ENCODE data around the gene TMEM178A. TPM values are rescaled to one million over a fixed set of nuclear protein-coding genes. Genes with fewer than 3 reads are reported as not detected.

Gene TMEM178A
- total and polyA plus RNA-seq, 2 of the 8 experiments (the other 6 are each of a cell fraction or from before 2014, with no cell fraction given), result 11.2 to 14.9 TPM

DNA sequence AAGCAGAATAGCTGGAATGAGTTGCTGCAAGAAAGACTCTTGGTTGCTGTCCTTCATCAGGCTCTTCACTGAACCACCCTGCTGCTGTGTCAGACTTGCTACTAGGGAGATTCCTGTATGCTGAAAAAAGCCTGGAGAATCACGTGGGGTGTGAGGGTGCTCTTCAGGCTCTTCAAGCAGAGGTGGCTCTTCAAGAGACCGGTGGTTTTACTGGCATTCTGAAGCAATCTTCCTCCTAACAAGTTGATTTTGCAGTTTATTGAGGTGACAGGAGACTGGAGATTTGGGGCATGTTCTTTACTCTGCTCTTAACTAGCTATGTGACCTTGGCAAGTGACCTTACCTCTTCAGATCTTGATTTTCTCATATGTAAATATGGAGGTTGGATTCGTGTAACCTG is 14.1 kb downstream of the TMEM178A start:
- H3K79me2 ChIP-seq (ENCODE audit: control insufficient read depth in 1 of 2, insufficient read depth in 2 of 2, low read length in 2 of 2), result no peaks in the 10 kb centered on the region
- H2BK15ac ChIP-seq (ENCODE audit: low read length), result no peak overlapping the region
- no peak overlapping the region for H2BK5ac ChIP-seq (ENCODE audit: low read depth, low read length)
- no peak overlapping the region for H2AK5ac ChIP-seq (ENCODE audit: low read depth, low read length)
- H3K79me1 ChIP-seq (ENCODE audit: low read depth, low read length), result no peaks in the 10 kb centered on the region
- H3K23me2 ChIP-seq (ENCODE audit: low read depth, low read length), result no peaks in the 10 kb centered on the region
- no peak overlapping the region for H3K9ac ChIP-seq (replicated peaks in 1 of 4; ENCODE audit: extremely low read depth in 1 of 4, low read depth in 3 of 4, low read length in 3 of 4)
- H3K4ac ChIP-seq (replicated peaks; ENCODE audit: insufficient read length, low read depth, low read length), result no peak overlapping the region
- no peak overlapping the region for H3K56ac ChIP-seq (replicated peaks; ENCODE audit: insufficient read length, low read depth, low read length)
- WGBS, 2 experiments (ENCODE audit: extremely low coverage in 1 of 2, insufficient coverage in 1 of 2, insufficient read length in 1 of 2, insufficient replicate concordance in 2 of 2, low coverage in 1 of 2, low lambda C conversion rate in 2 of 2, missing lambda C conversion rate in 1 of 2), result 72% methylated on average over 3 of the region's 3 CpGs; no CpG with 5 or more reads in 1 of the 2 experiments
- H2AFZ ChIP-seq (ENCODE audit: low read length), result no peak overlapping the region; the same call in 1 of the 2 replicates
- H3K9me3 ChIP-seq (ENCODE audit: insufficient read depth in 2 of 2, low read depth in 1 of 2, low read length in 1 of 2), result peaks cover 0 to 5% of the 10 kb centered on the region in 2 experiments; a peak in 2 of 4 replicates
- DNase-seq (ENCODE audit: low read depth in 1 of 2, low spot score in 2 of 2) (no peak), FAIRE-seq (no peak)
- H3K27ac ChIP-seq (ENCODE audit: low read depth, low read length), result no peak overlapping the region
- ChIA-PET CTCF (ENCODE audit: partially characterized antibody) (no interaction called here), POLR2A (ENCODE audit: partially characterized antibody) (no interaction called here)
- no peak overlapping the region for H4K5ac ChIP-seq (ENCODE audit: insufficient read length, low read depth, low read length)
- H4K20me1 ChIP-seq (replicated peaks in 1 of 2; ENCODE audit: control insufficient read depth in 1 of 2, insufficient read depth in 2 of 2, low read length in 2 of 2), result no peaks in the 10 kb centered on the region
- H3K14ac ChIP-seq (ENCODE audit: insufficient read length), result no peak overlapping the region
- no peak overlapping the region for H3K23ac ChIP-seq (ENCODE audit: insufficient read length)
- H3K27me3 ChIP-seq (replicated peaks in 1 of 4; ENCODE audit: control insufficient read depth in 3 of 4, extremely low read depth in 1 of 4, insufficient read depth in 3 of 4, low read length in 3 of 4), result no peaks in the 10 kb centered on the region
- no peak overlapping the region for H4K8ac ChIP-seq (ENCODE audit: extremely low read depth, insufficient read depth, low read length)
- no peak overlapping the region for H3K4me3 ChIP-seq (ENCODE audit: extremely low read depth in 1 of 4, insufficient read depth in 2 of 4, low read depth in 3 of 4, low read length in 4 of 4)
- no peak overlapping the region for H3K4me2 ChIP-seq (ENCODE audit: insufficient read depth in 1 of 2, low read depth in 2 of 2, low read length in 2 of 2)
- H2BK20ac ChIP-seq (ENCODE audit: low read length), result no peak overlapping the region
- no peak overlapping the region for H2BK120ac ChIP-seq (replicated peaks; ENCODE audit: low read depth, low read length)
- no peak overlapping the region for H4K91ac ChIP-seq (replicated peaks; ENCODE audit: insufficient read length, low read length)
- peaks cover 0 to 3% (median 0%) of the 10 kb centered on the region in 4 experiments; a peak in 1 of 8 replicates for H3K36me3 ChIP-seq (ENCODE audit: control insufficient read depth in 2 of 4, insufficient read depth in 4 of 4, low read length in 3 of 4)
- no peak overlapping the region for H2BK12ac ChIP-seq (ENCODE audit: low read depth, low read length)
- peaks cover 0 to 3% (median 2%) of the 10 kb centered on the region in 4 experiments; a peak in 3 of 7 replicates for H3K4me1 ChIP-seq (replicated peaks in 1 of 4; ENCODE audit: control insufficient read depth in 3 of 4, insufficient read depth in 4 of 4, low read length in 3 of 4)
- no peak overlapping the region for H3K18ac ChIP-seq (ENCODE audit: extremely low read depth, low read length)
- TF ChIP-seq, protein P1, sequence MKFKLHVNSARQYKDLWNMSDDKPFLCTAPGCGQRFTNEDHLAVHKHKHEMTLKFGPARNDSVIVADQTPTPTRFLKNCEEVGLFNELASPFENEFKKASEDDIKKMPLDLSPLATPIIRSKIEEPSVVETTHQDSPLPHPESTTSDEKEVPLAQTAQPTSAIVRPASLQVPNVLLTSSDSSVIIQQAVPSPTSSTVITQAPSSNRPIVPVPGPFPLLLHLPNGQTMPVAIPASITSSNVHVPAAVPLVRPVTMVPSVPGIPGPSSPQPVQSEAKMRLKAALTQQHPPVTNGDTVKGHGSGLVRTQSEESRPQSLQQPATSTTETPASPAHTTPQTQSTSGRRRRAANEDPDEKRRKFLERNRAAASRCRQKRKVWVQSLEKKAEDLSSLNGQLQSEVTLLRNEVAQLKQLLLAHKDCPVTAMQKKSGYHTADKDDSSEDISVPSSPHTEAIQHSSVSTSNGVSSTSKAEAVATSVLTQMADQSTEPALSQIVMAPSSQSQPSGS (IDR thresholded peaks at IDR 0.05; ENCODE audit: low read length), result no peak
- TF ChIP-seq CBX8 (IDR thresholded peaks at IDR 0.05; ENCODE audit: borderline replicate concordance, low read depth, low read length) (no peak), BACH1 (IDR thresholded peaks at IDR 0.05; ENCODE audit: low read length) (no peak), POU5F1 (IDR thresholded peaks at IDR 0.05; ENCODE audit: low read depth, low read length) (no peak), NANOG (IDR thresholded peaks at IDR 0.05; ENCODE audit: insufficient read depth, low read depth, low read length, poor library complexity, severe bottlenecking) (no peak), SP1 (IDR thresholded peaks at IDR 0.05; ENCODE audit: low read depth, low read length) (no peak), TAF1 (IDR thresholded peaks at IDR 0.05; ENCODE audit: low read depth, low read length) (no peak), SIRT6 (IDR thresholded peaks at IDR 0.05; ENCODE audit: low read length) (no peak), TCF12 (IDR thresholded peaks at IDR 0.05; ENCODE audit: low read depth, low read length) (no peak), RXRA (IDR thresholded peaks at IDR 0.05; ENCODE audit: insufficient read depth, low read depth, low read length) (no peak)
- TF ChIP-seq, protein P2, sequence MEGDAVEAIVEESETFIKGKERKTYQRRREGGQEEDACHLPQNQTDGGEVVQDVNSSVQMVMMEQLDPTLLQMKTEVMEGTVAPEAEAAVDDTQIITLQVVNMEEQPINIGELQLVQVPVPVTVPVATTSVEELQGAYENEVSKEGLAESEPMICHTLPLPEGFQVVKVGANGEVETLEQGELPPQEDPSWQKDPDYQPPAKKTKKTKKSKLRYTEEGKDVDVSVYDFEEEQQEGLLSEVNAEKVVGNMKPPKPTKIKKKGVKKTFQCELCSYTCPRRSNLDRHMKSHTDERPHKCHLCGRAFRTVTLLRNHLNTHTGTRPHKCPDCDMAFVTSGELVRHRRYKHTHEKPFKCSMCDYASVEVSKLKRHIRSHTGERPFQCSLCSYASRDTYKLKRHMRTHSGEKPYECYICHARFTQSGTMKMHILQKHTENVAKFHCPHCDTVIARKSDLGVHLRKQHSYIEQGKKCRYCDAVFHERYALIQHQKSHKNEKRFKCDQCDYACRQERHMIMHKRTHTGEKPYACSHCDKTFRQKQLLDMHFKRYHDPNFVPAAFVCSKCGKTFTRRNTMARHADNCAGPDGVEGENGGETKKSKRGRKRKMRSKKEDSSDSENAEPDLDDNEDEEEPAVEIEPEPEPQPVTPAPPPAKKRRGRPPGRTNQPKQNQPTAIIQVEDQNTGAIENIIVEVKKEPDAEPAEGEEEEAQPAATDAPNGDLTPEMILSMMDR (IDR thresholded peaks at IDR 0.05; ENCODE audit: control extremely low read depth in 1 of 3, insufficient read depth in 1 of 3, low read depth in 1 of 3, low read length in 3 of 3), result no peak

Measured in H1 (cell line).